PFSK-1 (cell line): ENCODE results near the gene SFN. TPM values are rescaled to one million over a fixed set of nuclear protein-coding genes. Genes with fewer than 3 reads are reported as not detected.

ENCODE experiments used
- FOXP2 ChIP-seq: optimal IDR thresholded peaks from 2 replicates; pipeline ENCODE3; 2011; ENCODE audit warnings: borderline replicate concordance, control low read depth, inconsistent platforms; ENCODE audit not compliant: insufficient read depth; ENCODE audit errors: extremely low read length, extremely low read depth
- POLR2AphosphoS5 ChIP-seq: IDR thresholded peaks from 2 replicates; pipeline ENCODE4 v1.6.1; 2012; ENCODE audit warnings: low read depth, mild to moderate bottlenecking, control low read depth, low read length, moderate library complexity
- SIN3A ChIP-seq: IDR thresholded peaks from 2 replicates; pipeline ENCODE4 v1.6.1; 2012; ENCODE audit warnings: mild to moderate bottlenecking, low read length, moderate library complexity, borderline replicate concordance; ENCODE audit not compliant: insufficient read depth
- TAF1 ChIP-seq: IDR thresholded peaks from 2 replicates; pipeline ENCODE4 v1.6.1; 2012; ENCODE audit warnings: low read length, control low read depth, borderline replicate concordance; ENCODE audit not compliant: insufficient read depth
- polyA plus RNA-seq: library from polyadenylated mRNA; unstranded; fragments of >200 nt; gene quantifications from one replicate; pipeline ENCODE4 v1.2.1, GENCODE V29; 2012; ENCODE audit warnings: low read depth, missing spikeins; ENCODE audit not compliant: insufficient read length
- TF ChIP-seq, protein P1 (sequence below), 2 experiments: IDR thresholded peaks; 2 replicates each; pipeline versions ENCODE4 v1.6.1 to v1.8.0; 2011 to 2012; ENCODE audit warnings: low read depth in 2 of 2, low read length in 2 of 2, control low read depth in 1 of 2, inconsistent platforms in 1 of 2, mild to moderate bottlenecking in 1 of 2, moderate library complexity in 1 of 2; ENCODE audit not compliant: insufficient read depth in 1 of 2

The SFN gene
- polyA plus RNA-seq = 0.49 TPM

DNA sequence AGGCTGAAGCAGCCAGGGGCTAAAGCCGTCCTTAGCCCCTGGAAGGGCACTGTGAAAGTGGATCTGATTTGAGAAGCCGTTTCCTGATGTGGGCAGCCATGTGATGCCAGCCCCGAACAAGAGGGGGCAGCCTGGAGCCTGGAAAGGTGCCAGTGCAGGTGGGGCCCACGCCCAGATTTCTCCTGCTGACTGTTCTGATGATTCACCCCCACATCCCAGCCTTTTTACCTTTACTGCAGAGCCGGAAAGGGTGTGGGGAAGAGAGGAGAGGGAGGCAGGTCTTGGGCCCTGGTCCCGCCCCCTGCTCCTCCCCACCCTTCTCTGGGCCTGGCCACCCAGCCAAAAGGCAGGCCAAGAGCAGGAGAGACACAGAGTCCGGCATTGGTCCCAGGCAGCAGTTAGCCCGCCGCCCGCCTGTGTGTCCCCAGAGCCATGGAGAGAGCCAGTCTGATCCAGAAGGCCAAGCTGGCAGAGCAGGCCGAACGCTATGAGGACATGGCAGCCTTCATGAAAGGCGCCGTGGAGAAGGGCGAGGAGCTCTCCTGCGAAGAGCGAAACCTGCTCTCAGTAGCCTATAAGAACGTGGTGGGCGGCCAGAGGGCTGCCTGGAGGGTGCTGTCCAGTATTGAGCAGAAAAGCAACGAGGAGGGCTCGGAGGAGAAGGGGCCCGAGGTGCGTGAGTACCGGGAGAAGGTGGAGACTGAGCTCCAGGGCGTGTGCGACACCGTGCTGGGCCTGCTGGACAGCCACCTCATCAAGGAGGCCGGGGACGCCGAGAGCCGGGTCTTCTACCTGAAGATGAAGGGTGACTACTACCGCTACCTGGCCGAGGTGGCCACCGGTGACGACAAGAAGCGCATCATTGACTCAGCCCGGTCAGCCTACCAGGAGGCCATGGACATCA is at the start of gene SFN:
Gene SFN (plus strand): TSS at position 369 of the 904 bp plus-strand sequence. CDS start 64 bp downstream, at position 433.
- TF ChIP-seq SIN3A = no peak
- TF ChIP-seq FOXP2 = no peak
- TF ChIP-seq TAF1 = no peak
- no peak for TF ChIP-seq POLR2AphosphoS5
- TF ChIP-seq, protein P1, sequence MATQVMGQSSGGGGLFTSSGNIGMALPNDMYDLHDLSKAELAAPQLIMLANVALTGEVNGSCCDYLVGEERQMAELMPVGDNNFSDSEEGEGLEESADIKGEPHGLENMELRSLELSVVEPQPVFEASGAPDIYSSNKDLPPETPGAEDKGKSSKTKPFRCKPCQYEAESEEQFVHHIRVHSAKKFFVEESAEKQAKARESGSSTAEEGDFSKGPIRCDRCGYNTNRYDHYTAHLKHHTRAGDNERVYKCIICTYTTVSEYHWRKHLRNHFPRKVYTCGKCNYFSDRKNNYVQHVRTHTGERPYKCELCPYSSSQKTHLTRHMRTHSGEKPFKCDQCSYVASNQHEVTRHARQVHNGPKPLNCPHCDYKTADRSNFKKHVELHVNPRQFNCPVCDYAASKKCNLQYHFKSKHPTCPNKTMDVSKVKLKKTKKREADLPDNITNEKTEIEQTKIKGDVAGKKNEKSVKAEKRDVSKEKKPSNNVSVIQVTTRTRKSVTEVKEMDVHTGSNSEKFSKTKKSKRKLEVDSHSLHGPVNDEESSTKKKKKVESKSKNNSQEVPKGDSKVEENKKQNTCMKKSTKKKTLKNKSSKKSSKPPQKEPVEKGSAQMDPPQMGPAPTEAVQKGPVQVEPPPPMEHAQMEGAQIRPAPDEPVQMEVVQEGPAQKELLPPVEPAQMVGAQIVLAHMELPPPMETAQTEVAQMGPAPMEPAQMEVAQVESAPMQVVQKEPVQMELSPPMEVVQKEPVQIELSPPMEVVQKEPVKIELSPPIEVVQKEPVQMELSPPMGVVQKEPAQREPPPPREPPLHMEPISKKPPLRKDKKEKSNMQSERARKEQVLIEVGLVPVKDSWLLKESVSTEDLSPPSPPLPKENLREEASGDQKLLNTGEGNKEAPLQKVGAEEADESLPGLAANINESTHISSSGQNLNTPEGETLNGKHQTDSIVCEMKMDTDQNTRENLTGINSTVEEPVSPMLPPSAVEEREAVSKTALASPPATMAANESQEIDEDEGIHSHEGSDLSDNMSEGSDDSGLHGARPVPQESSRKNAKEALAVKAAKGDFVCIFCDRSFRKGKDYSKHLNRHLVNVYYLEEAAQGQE (IDR thresholded peaks at IDR 0.05; ENCODE audit: insufficient read depth in 1 of 2, low read depth in 2 of 2, low read length in 2 of 2) = no peak

DNA sequence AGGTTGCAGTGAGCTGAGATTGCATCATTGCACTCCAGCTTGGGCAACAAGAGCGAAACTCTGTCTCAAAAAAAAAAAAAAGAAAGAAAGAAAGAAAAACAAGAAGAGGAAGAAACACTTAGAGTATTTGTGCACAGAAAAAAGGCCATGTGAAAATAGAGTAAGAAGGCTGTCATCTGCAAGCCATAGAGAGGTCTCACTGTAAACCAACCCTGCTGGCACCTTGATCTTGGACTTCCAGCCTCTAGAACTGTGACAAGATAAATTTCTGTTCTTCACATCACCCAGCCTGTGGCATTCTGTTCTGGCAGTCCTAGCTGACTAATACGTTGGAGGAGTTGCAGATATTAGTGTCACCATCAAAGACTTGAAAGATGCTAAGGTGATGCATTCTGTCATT is 48.6 kb upstream of the SFN start:
- TF ChIP-seq, protein P1 (IDR thresholded peaks at IDR 0.05; ENCODE audit: insufficient read depth in 1 of 2, low read depth in 2 of 2, low read length in 2 of 2) = no peak
- TF ChIP-seq FOXP2 (no peak), SIN3A (no peak), POLR2AphosphoS5 (no peak), TAF1 (no peak)

DNA sequence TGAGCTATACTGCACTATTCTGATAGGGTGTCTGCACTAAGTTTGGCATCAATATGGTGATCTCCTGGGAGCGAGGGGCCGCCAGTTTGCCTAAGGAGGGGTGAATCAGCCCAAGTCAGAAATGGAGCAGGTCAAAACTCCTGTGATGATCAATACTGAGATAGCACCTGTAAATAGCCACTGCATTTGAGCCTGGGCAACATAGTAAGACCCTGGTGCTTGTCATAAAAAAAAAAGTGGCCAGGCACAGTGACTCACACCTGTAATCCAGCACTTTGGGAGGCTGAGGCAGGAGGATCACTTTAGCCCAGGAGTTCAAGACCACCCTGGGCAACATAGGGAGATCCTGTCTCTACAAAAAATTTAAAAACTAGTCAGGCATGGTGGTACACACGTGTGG is 48.1 kb upstream of the SFN start:
- no peak for TF ChIP-seq FOXP2
- no peak for TF ChIP-seq POLR2AphosphoS5
- TF ChIP-seq, protein P1 (IDR thresholded peaks at IDR 0.05; ENCODE audit: insufficient read depth in 1 of 2, low read depth in 2 of 2, low read length in 2 of 2) = no peak
- no peak for TF ChIP-seq SIN3A

DNA sequence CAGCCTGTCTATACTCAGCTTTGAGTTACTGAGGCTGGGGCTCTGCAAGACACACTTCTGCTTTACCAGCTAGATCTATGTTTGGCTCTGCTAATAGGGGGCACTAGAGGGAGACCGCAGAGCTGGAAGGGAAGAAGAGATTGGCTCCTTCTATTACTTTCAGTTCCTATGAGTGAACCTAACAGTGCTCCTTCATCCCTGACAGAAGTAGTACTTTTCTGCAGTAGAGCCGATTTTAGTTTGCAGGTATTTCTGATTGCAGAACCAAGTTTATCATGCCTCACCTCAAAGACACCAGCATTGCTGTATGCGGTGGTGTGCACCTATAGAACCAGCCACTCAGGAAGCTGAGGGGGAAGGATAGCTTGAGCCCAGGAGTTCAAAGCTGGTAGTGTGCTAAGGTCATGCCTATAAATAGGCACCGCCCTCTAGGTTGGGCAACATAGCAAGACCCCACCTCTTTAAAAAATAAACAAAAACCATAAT is 42.1 kb upstream of the SFN start:
- TF ChIP-seq, protein P1 (IDR thresholded peaks at IDR 0.05; ENCODE audit: insufficient read depth in 1 of 2, low read depth in 2 of 2, low read length in 2 of 2) = no peak
- TF ChIP-seq TAF1 = no peak
- TF ChIP-seq FOXP2 = no peak
- no peak for TF ChIP-seq POLR2AphosphoS5
- TF ChIP-seq SIN3A = no peak
